HG03378 (cell line): ENCODE data around the gene CTNNBL1.

ENCODE experiments used
- ATAC-seq: cut with Tn5 transposase; IDR thresholded peaks from one replicate; pipeline ENCODE4 v1.9.1; 2021; ENCODE audit warnings: mild to moderate bottlenecking, moderate library complexity; ENCODE audit not compliant: unreplicated experiment

The CTNNBL1 gene

GRCh38 chr20:37737826-37738420 is 44.1 kb downstream of the CTNNBL1 start:
- no peak for ATAC-seq

GRCh38 chr20:37741055-37741454 is 47.2 kb downstream of the CTNNBL1 start:
- ATAC-seq = no peak

- ATAC-seq = no peak
These were observed 47.7 kb downstream of the CTNNBL1 start for GRCh38 chr20:37741570-37741969.

- ATAC-seq = no peak
These were observed 48.3 kb downstream of the CTNNBL1 start for GRCh38 chr20:37742131-37742530.

GRCh38 chr20:37744347-37744746 is 50.5 kb downstream of the CTNNBL1 start:
- ATAC-seq = no peak

GRCh38 chr20:37745553-37745952 is 51.7 kb downstream of the CTNNBL1 start:
- ATAC-seq = no peak

- ATAC-seq = no peak
These were observed 54.2 kb downstream of the CTNNBL1 start for GRCh38 chr20:37748015-37748414.

- no peak for ATAC-seq
These were observed 55.4 kb downstream of the CTNNBL1 start for GRCh38 chr20:37749218-37749617.

- no peak for ATAC-seq
These were observed 56.0 kb downstream of the CTNNBL1 start for GRCh38 chr20:37749620-37750403.

- no peak for ATAC-seq
These were observed 61.8 kb downstream of the CTNNBL1 start for GRCh38 chr20:37755665-37756064.

- ATAC-seq = no peak
These were observed 62.4 kb downstream of the CTNNBL1 start for GRCh38 chr20:37756234-37756633.

- no peak for ATAC-seq
These were observed 63.7 kb downstream of the CTNNBL1 start for GRCh38 chr20:37757550-37757949.

GRCh38 chr20:37758332-37758731 is 64.5 kb downstream of the CTNNBL1 start:
- ATAC-seq = no peak

- ATAC-seq = no peak
These were observed 65.3 kb downstream of the CTNNBL1 start for GRCh38 chr20:37759052-37759553.

- ATAC-seq = no peak
These were observed 66.0 kb downstream of the CTNNBL1 start for GRCh38 chr20:37759761-37760209.

GRCh38 chr20:37760322-37760721 is 66.5 kb downstream of the CTNNBL1 start:
- no peak for ATAC-seq

- ATAC-seq = no peak
These were observed 69.1 kb downstream of the CTNNBL1 start for GRCh38 chr20:37762716-37763485.

GRCh38 chr20:37764333-37764935 is 70.6 kb downstream of the CTNNBL1 start:
- no peak for ATAC-seq

- ATAC-seq = no peak
These were observed 77.1 kb downstream of the CTNNBL1 start for GRCh38 chr20:37770908-37771307.

GRCh38 chr20:37773291-37773826 is 79.5 kb downstream of the CTNNBL1 start:
- ATAC-seq = no peak

- ATAC-seq = no peak
These were observed 80.3 kb downstream of the CTNNBL1 start for GRCh38 chr20:37774156-37774555.
